ENCODE data around the gene CERS6. TPM values are rescaled to one million over a fixed set of nuclear protein-coding genes. Genes with fewer than 3 reads are reported as not detected.
"Not testable (repeated sequence)": the region's sequence is repeated elsewhere in the genome, so short reads cannot be mapped to it uniquely, and the experiment has no call there.

CERS6 gene
- total RNA-seq, 1 experiment from 2014 or later = 17.3 TPM

GRCh38 chr2:168663993-168664392 is 207.9 kb downstream of the CERS6 start (continued):
- TF ChIP-seq, protein P1, sequence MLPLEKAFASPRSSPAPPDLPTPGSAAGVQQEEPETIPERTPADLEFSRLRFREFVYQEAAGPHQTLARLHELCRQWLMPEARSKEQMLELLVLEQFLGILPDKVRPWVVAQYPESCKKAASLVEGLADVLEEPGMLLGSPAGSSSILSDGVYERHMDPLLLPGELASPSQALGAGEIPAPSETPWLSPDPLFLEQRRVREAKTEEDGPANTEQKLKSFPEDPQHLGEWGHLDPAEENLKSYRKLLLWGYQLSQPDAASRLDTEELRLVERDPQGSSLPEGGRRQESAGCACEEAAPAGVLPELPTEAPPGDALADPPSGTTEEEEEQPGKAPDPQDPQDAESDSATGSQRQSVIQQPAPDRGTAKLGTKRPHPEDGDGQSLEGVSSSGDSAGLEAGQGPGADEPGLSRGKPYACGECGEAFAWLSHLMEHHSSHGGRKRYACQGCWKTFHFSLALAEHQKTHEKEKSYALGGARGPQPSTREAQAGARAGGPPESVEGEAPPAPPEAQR (CRISPR knock-in tag; IDR thresholded peaks at IDR 0.05) = no peak
- TF ChIP-seq CREB1 (CRISPR knock-in tag; IDR thresholded peaks at IDR 0.05) = no peak
- TF ChIP-seq, protein P2, sequence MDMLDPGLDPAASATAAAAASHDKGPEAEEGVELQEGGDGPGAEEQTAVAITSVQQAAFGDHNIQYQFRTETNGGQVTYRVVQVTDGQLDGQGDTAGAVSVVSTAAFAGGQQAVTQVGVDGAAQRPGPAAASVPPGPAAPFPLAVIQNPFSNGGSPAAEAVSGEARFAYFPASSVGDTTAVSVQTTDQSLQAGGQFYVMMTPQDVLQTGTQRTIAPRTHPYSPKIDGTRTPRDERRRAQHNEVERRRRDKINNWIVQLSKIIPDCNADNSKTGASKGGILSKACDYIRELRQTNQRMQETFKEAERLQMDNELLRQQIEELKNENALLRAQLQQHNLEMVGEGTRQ (CRISPR knock-in tag; IDR thresholded peaks at IDR 0.05) = no peak

- ATAC-seq; POLR2A ChIA-PET; H3K9me3 Mint-ChIP-seq; H3K27ac Mint-ChIP-seq; H3K4me3 Mint-ChIP-seq; CTCF ChIA-PET; DNase-seq (ENCODE audit: low spot score); H3K36me3 Mint-ChIP-seq; H3K27me3 Mint-ChIP-seq (ENCODE audit: low read depth): not testable (repeated sequence)
- peaks cover 32% of the 10 kb centered on the region for H3K4me1 Mint-ChIP-seq
These were observed 208.6 kb downstream of the CERS6 start for GRCh38 chr2:168664715-168665114.

DNA sequence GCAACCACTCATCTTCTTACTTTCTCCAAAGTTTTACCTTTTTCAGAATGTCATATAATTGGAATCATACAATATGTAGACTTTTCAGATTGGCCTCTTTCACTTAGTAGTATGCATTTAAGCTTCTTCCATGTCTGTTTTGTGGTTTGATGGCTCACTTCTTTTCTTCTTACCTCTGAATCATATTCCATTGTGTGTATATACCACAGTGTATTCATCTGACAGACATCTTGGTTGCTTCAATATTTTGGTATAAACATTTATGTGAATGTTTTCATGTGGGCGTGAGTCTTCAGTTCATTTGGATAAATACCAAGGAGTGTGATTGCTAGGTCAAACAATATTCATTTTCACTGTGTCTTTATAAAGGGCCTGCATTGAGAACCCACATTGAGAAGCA is 210.3 kb downstream of the CERS6 start:
- CTCF ChIA-PET = no interaction called here
- TF ChIP-seq, protein P3, sequence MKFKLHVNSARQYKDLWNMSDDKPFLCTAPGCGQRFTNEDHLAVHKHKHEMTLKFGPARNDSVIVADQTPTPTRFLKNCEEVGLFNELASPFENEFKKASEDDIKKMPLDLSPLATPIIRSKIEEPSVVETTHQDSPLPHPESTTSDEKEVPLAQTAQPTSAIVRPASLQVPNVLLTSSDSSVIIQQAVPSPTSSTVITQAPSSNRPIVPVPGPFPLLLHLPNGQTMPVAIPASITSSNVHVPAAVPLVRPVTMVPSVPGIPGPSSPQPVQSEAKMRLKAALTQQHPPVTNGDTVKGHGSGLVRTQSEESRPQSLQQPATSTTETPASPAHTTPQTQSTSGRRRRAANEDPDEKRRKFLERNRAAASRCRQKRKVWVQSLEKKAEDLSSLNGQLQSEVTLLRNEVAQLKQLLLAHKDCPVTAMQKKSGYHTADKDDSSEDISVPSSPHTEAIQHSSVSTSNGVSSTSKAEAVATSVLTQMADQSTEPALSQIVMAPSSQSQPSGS (CRISPR knock-in tag; IDR thresholded peaks at IDR 0.05; ENCODE audit: borderline replicate concordance, low read depth) = no peak
- TF ChIP-seq, protein P4, sequence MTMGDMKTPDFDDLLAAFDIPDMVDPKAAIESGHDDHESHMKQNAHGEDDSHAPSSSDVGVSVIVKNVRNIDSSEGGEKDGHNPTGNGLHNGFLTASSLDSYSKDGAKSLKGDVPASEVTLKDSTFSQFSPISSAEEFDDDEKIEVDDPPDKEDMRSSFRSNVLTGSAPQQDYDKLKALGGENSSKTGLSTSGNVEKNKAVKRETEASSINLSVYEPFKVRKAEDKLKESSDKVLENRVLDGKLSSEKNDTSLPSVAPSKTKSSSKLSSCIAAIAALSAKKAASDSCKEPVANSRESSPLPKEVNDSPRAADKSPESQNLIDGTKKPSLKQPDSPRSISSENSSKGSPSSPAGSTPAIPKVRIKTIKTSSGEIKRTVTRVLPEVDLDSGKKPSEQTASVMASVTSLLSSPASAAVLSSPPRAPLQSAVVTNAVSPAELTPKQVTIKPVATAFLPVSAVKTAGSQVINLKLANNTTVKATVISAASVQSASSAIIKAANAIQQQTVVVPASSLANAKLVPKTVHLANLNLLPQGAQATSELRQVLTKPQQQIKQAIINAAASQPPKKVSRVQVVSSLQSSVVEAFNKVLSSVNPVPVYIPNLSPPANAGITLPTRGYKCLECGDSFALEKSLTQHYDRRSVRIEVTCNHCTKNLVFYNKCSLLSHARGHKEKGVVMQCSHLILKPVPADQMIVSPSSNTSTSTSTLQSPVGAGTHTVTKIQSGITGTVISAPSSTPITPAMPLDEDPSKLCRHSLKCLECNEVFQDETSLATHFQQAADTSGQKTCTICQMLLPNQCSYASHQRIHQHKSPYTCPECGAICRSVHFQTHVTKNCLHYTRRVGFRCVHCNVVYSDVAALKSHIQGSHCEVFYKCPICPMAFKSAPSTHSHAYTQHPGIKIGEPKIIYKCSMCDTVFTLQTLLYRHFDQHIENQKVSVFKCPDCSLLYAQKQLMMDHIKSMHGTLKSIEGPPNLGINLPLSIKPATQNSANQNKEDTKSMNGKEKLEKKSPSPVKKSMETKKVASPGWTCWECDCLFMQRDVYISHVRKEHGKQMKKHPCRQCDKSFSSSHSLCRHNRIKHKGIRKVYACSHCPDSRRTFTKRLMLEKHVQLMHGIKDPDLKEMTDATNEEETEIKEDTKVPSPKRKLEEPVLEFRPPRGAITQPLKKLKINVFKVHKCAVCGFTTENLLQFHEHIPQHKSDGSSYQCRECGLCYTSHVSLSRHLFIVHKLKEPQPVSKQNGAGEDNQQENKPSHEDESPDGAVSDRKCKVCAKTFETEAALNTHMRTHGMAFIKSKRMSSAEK (CRISPR knock-in tag; IDR thresholded peaks at IDR 0.05; ENCODE audit: borderline replicate concordance) = no peak
- no peak for TF ChIP-seq JUN (CRISPR knock-in tag; IDR thresholded peaks at IDR 0.05)
- no peak for TF ChIP-seq ZNF263 (CRISPR knock-in tag; IDR thresholded peaks at IDR 0.05; ENCODE audit: low read depth)
- TF ChIP-seq, protein P5, sequence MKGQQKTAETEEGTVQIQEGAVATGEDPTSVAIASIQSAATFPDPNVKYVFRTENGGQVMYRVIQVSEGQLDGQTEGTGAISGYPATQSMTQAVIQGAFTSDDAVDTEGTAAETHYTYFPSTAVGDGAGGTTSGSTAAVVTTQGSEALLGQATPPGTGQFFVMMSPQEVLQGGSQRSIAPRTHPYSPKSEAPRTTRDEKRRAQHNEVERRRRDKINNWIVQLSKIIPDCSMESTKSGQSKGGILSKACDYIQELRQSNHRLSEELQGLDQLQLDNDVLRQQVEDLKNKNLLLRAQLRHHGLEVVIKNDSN (CRISPR knock-in tag; IDR thresholded peaks at IDR 0.05) = no peak
- no peak for TF ChIP-seq ZBTB43 (CRISPR knock-in tag; IDR thresholded peaks at IDR 0.05)
- TF ChIP-seq, protein P6, sequence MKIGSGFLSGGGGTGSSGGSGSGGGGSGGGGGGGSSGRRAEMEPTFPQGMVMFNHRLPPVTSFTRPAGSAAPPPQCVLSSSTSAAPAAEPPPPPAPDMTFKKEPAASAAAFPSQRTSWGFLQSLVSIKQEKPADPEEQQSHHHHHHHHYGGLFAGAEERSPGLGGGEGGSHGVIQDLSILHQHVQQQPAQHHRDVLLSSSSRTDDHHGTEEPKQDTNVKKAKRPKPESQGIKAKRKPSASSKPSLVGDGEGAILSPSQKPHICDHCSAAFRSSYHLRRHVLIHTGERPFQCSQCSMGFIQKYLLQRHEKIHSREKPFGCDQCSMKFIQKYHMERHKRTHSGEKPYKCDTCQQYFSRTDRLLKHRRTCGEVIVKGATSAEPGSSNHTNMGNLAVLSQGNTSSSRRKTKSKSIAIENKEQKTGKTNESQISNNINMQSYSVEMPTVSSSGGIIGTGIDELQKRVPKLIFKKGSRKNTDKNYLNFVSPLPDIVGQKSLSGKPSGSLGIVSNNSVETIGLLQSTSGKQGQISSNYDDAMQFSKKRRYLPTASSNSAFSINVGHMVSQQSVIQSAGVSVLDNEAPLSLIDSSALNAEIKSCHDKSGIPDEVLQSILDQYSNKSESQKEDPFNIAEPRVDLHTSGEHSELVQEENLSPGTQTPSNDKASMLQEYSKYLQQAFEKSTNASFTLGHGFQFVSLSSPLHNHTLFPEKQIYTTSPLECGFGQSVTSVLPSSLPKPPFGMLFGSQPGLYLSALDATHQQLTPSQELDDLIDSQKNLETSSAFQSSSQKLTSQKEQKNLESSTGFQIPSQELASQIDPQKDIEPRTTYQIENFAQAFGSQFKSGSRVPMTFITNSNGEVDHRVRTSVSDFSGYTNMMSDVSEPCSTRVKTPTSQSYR (CRISPR knock-in tag; IDR thresholded peaks at IDR 0.05) = no peak
- ATAC-seq = no peak

More for the DNA sequence above, 210.3 kb downstream of the CERS6 start:
- no peaks in the 10 kb centered on the region for H3K36me3 Mint-ChIP-seq
- no peak overlapping the region for H3K4me3 Mint-ChIP-seq
- POLR2A ChIA-PET = no interaction called here
- no peak overlapping the region for H3K27ac Mint-ChIP-seq
- H3K4me1 Mint-ChIP-seq = peaks cover 25% of the 10 kb centered on the region
- no peaks in the 10 kb centered on the region for H3K27me3 Mint-ChIP-seq (ENCODE audit: low read depth)
- H3K9me3 Mint-ChIP-seq = no peaks in the 10 kb centered on the region
- DNase-seq (ENCODE audit: low spot score) = no peak

All from WTC11 (cell line).